K562 (cell line): ENCODE data around the gene RAD1. TPM values are rescaled to one million over a fixed set of nuclear protein-coding genes. Genes with fewer than 3 reads are reported as not detected.

Source experiments
- ATAC-seq: fragments of 200-7000 bp; cut with Tn5 transposase; 3 replicates; pipeline ENCODE4 v1.9.1; 2020; ENCODE audit warnings: moderate library complexity
- BruUV-seq: library from RNA; stranded (reverse); fragments of 400-500 nt; replicated peaks from 2 replicates; lab custom pipeline; 2021; lab: Mats Ljungman, UMichigan
- CTCF ChIA-PET: fragments of 300-600 bp; formaldehyde crosslinking; extraction: SDS; loops from one replicate; lab custom pipeline; 2021; ENCODE audit warnings: low intra/inter-chr PET ratio; lab: Yijun Ruan, JAX
- POLR2A ChIA-PET: fragments of 300-600, 350-650 bp; sonication (Branson Sonifier 250); formaldehyde crosslinking; extraction: SDS; loops from one replicate; lab custom pipeline; 2021; ENCODE audit warnings: antibody characterized with exemption, inconsistent platforms; lab: Yijun Ruan, JAX
- DNase-seq, 4 experiments: peaks; one replicate each; pipeline versions ENCODE4 v3.0.0 to v3.0.0-alpha.2; 2011 to 2018; ENCODE audit warnings: low spot score in 3 of 4, mixed read lengths in 3 of 4; ENCODE audit errors: extremely low read depth in 1 of 4
- FAIRE-seq: peaks from 2 replicates; lab custom pipeline; 2011; peaks lifted over from hg19 to GRCh38; lab: Jason Lieb, UNC
- H2AFZ ChIP-seq: 2 replicates; pipeline ENCODE4 v1.6.0; 2011; ENCODE audit warnings: low read depth, low read length, control low read depth, inconsistent platforms
- H3K27ac ChIP-seq: fragments of 200-600 bp; 3 replicates; pipeline ENCODE4 v1.8.0; 2011; ENCODE audit warnings: low read depth, mild to moderate bottlenecking, control low read depth, inconsistent platforms, low read length, moderate library complexity, mixed read lengths; ENCODE audit errors: extremely low read depth
- H3K27me3 ChIP-seq, 2 experiments: fragments of 300-600 bp in 1 of 2; 2 replicates in 1 of 2; 3 replicates in 1 of 2; pipeline versions ENCODE4 v1.6.0 to v1.8.0; 2011; ENCODE audit warnings: inconsistent platforms in 2 of 2, low read length in 2 of 2, mild to moderate bottlenecking in 1 of 2, mixed read lengths in 1 of 2, moderate library complexity in 1 of 2; ENCODE audit not compliant: control insufficient read depth in 2 of 2, insufficient read depth in 2 of 2
- H3K36me3 ChIP-seq: fragments of 300-600 bp; 3 replicates; pipeline ENCODE4 v1.8.0; 2011; ENCODE audit warnings: mild to moderate bottlenecking, low read length, inconsistent platforms; ENCODE audit not compliant: control insufficient read depth, insufficient read depth
- H3K4me1 ChIP-seq, 2 experiments: fragments of 200-600 bp in 1 of 2; replicated peaks in 1 of 2; 2 replicates in 1 of 2; 3 replicates in 1 of 2; pipeline versions ENCODE4 v1.5.1 to v1.8.0; 2011; ENCODE audit warnings: inconsistent platforms in 2 of 2, low read length in 2 of 2, mild to moderate bottlenecking in 1 of 2, mixed read lengths in 1 of 2, moderate library complexity in 1 of 2; ENCODE audit not compliant: control insufficient read depth in 2 of 2, insufficient read depth in 2 of 2
- H3K4me2 ChIP-seq: 2 replicates; pipeline ENCODE4 v1.6.1; 2011; ENCODE audit warnings: low read length, control low read depth, inconsistent platforms, mixed read lengths; ENCODE audit not compliant: insufficient read depth
- H3K4me3 ChIP-seq: fragments of 200-600 bp; sonication (generic), shearing (Covaris generic); 2 replicates; pipeline ENCODE4 v1.5.1; 2016; ENCODE audit warnings: control low read depth, inconsistent platforms
- H3K79me2 ChIP-seq: fragments of 200-600 bp; 3 replicates; pipeline ENCODE4 v1.8.0; 2011; ENCODE audit warnings: low read length, inconsistent platforms; ENCODE audit not compliant: control insufficient read depth, insufficient read depth
- H3K9ac ChIP-seq, 2 experiments: 2 replicates each; pipeline versions ENCODE4 v1.6.0 to v1.6.1; 2011; ENCODE audit warnings: low read depth in 2 of 2, low read length in 2 of 2, control low read depth in 1 of 2, inconsistent platforms in 1 of 2, mild to moderate bottlenecking in 1 of 2, mixed read lengths in 1 of 2; ENCODE audit not compliant: insufficient read depth in 1 of 2
- H3K9me1 ChIP-seq: one replicate; pipeline ENCODE4 v1.6.0; 2011; ENCODE audit warnings: inconsistent platforms, mild to moderate bottlenecking, low read length, moderate library complexity; ENCODE audit not compliant: control insufficient read depth, insufficient read depth
- H3K9me3 ChIP-seq: replicated peaks from 2 replicates; pipeline ENCODE4 v1.5.1; 2011; ENCODE audit warnings: low read depth, low read length, inconsistent platforms; ENCODE audit not compliant: control insufficient read depth, insufficient read depth
- H4K20me1 ChIP-seq: replicated peaks from 2 replicates; pipeline ENCODE4 v1.6.1; 2011; ENCODE audit warnings: low read length, inconsistent platforms, mixed read lengths; ENCODE audit not compliant: control insufficient read depth, insufficient read depth
- BCOR ChIP-seq: fragments of 450-650 bp; IDR thresholded peaks from 2 replicates; pipeline ENCODE4 v1.6.1; 2016
- CEBPB ChIP-seq: fragments of 450-650 bp; IDR thresholded peaks from 2 replicates; pipeline ENCODE4 v1.6.1; 2016; ENCODE audit warnings: missing genetic modification characterization, missing compliant biosample characterization
- CTCF ChIP-seq, 3 experiments: IDR thresholded peaks in 2 of 3; conservative IDR thresholded peaks in 1 of 3; 2 replicates each; pipeline ENCODE4 v1.5.1; 2011 to 2012; ENCODE audit warnings: low read length in 3 of 3, mild to moderate bottlenecking in 3 of 3, control low read depth in 2 of 3, improper control_type of control experiment in 1 of 3, inconsistent platforms in 1 of 3, low read depth in 1 of 3, mixed read lengths in 1 of 3, moderate library complexity in 1 of 3; ENCODE audit not compliant: insufficient read depth in 2 of 3
- FOXA1 ChIP-seq: fragments of 450-650 bp; IDR thresholded peaks from 2 replicates; pipeline ENCODE4 v1.6.1; 2016; ENCODE audit warnings: mild to moderate bottlenecking, borderline replicate concordance
- HDGF ChIP-seq: fragments of 450-650 bp; IDR thresholded peaks from 2 replicates; pipeline ENCODE4 v1.6.1; 2016
- KDM4B ChIP-seq, 2 experiments: fragments of 450-650 bp in 1 of 2; sonication (generic) in 1 of 2; IDR thresholded peaks; 2 replicates each; pipeline ENCODE4 v1.6.1; 2016 to 2017; ENCODE audit warnings: borderline replicate concordance in 2 of 2, antibody characterized with exemption in 1 of 2, low read depth in 1 of 2, mild to moderate bottlenecking in 1 of 2
- RBM25 ChIP-seq: fragments of 200-400 bp; formaldehyde crosslinking; IDR thresholded peaks from 2 replicates; pipeline ENCODE4 v1.6.1; 2018; ENCODE audit warnings: low read length, low read depth, moderate library complexity; ENCODE audit not compliant: severe bottlenecking
- SMARCA4 ChIP-seq: fragments of 450-650 bp; IDR thresholded peaks from 2 replicates; pipeline ENCODE4 v1.6.1; 2016
- TAF9B ChIP-seq: fragments of 450-650 bp; IDR thresholded peaks from 2 replicates; pipeline ENCODE4 v1.6.1; 2018; ENCODE audit warnings: mild to moderate bottlenecking; ENCODE audit not compliant: partially characterized antibody
- VEZF1 ChIP-seq: fragments of 200-800 bp; sonication (Bioruptor generic); IDR thresholded peaks from 2 replicates; pipeline ENCODE4 v1.6.1; 2017; ENCODE audit warnings: missing genetic modification characterization, missing compliant biosample characterization
- ZBTB33 ChIP-seq: sonication (generic); formaldehyde crosslinking; IDR thresholded peaks from 2 replicates; pipeline ENCODE4 v1.8.1; 2023; ENCODE audit warnings: mild to moderate bottlenecking, missing genetic modification reagents
- ZNF121 ChIP-seq: sonication (generic); formaldehyde crosslinking; conservative IDR thresholded peaks from 2 replicates; pipeline ENCODE4 v1.8.0; 2022; ENCODE audit warnings: missing genetic modification reagents
- ZNF384 ChIP-seq: IDR thresholded peaks from 2 replicates; pipeline ENCODE4 v1.6.1; 2012; ENCODE audit warnings: low read depth, low read length, improper control_type of control experiment
- ZNF512 ChIP-seq: IDR thresholded peaks from 2 replicates; pipeline ENCODE4 v1.6.1; 2016; ENCODE audit warnings: missing genetic modification characterization, missing compliant biosample characterization
- WGBS: fragments of 100-300 bp; shearing (Covaris generic); methylation state at CpG from one replicate; pipeline ENCODE4 v1.1.6; 2016; ENCODE audit warnings: low coverage, mixed read lengths; ENCODE audit not compliant: insufficient coverage; ENCODE audit errors: missing lambda C conversion rate; 5-methylcytosine and 5-hydroxymethylcytosine counted together
- in situ Hi-C: fragments of 300-500 bp; cut with MboI; formaldehyde crosslinking; loops from 4 replicates; pipeline ENCODE4 v1.15.0; 2018; ENCODE audit warnings: inconsistent platforms, mixed read lengths
- intact Hi-C: fragments of 100-400 bp; cut with micrococcal nuclease; formaldehyde crosslinking; loops from 2 replicates; pipeline ENCODE4 v1.14.2; 2022
- polyA plus RNA-seq, 8 experiments: library from polyadenylated mRNA; depleted of rRNA in 4 of 8; stranded (reverse) in 5 of 8; unstranded in 3 of 8; fragments of >200 nt; fragmentation: Nextera tagmentation in 2 of 8; fragmentation: Illumina TruSeq in 1 of 8; extraction: Ambion mirVana in 2 of 8; extraction: Trizol in 1 of 8; gene quantifications; 2 replicates each; pipeline versions ENCODE4 v1.2.1 to v1.2.3, GENCODE V29; 2011 to 2014; ENCODE audit warnings: inconsistent platforms in 1 of 8, missing spikeins in 1 of 8
- total RNA-seq, 7 experiments: library from RNA; depleted of rRNA in 6 of 7; stranded (reverse); fragments of >200 nt in 6 of 7; fragmentation: Illumina TruSeq in 2 of 7; extraction: Trizol in 2 of 7; gene quantifications; 2 replicates each; pipeline versions ENCODE4 v1.2.1 to v1.2.3, GENCODE V29; 2011 to 2021; ENCODE audit warnings: low replicate concordance in 1 of 7

The RAD1 gene
- total and polyA plus RNA-seq, 9 of the 15 experiments (the other 6 are each of a cell fraction or from before 2014, with no cell fraction given) = 44.5 to 148 (median 60.8) TPM

DNA sequence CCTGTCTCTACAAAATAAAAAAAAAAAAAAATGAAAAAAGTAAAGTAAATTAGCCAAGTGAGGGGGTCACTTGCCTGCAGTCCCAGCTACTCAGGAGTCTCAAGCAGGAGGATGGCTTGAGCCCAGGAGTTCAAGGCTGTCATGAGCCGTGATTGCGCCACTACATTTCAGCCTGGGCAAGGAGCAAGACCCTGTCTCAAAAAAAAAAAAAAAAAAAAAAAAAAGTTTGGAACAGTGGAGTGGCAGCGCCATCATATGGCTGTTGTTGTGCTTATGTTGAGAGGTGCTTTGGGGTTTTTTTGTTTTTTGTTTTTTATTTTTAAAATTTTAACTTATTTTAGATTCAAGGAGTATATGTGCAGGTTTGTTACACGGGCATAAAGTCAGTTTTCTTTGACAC lies 3.8 kb upstream of the RAD1 start:
- in situ Hi-C loops = loop anchor here (25.0 kb wide), 1 partner anchor 1457 kb away; no protein-coding TSS in a partner anchor
- 63% methylated on average over 4 of the region's 4 CpGs for WGBS
- intact Hi-C loops = loop anchor here (5.0 kb wide), 2 partner anchors 83 to 222 kb away; no protein-coding TSS in a partner anchor
- Histone ChIP-seq H3K4me2 (no peak overlapping the region), H3K27me3 (no peaks in the 10 kb centered on the region), H3K36me3 (peaks cover 81% of the 10 kb centered on the region), H3K27ac (peak overlapping the region; percentile 24; the same call in 1 of the 3 replicates), H3K79me2 (peaks cover 85% of the 10 kb centered on the region), H3K9ac (0 out of 4 replicates have a peak overlapping the region, but pooled peaks of 1 of the 2 experiments have one; percentile 2)
- CTCF ChIA-PET = interaction anchor here (1.6 kb wide), 1 partner anchor 432 kb away, joined by 3 read pairs; no protein-coding TSS in a partner anchor
- BruUV-seq = no TSS peak
- TF ChIP-seq VEZF1 = peak; percentile 24; the same call in 1 of the 2 replicates
- TF ChIP-seq CEBPB (tag) = peak; percentile 90
- TF ChIP-seq CTCF (IDR thresholded peaks at IDR 0.05 in 2 of 3, conservative IDR thresholded peaks at IDR 0.05 in 1 of 3; ENCODE audit: insufficient read depth in 2 of 3, low read depth in 1 of 3, low read length in 3 of 3) = peak; percentile 25 to 60 (median 47); a peak in 3 of 6 replicates
- TF ChIP-seq ZBTB33 (CRISPR knock-in tag) = peak; percentile 86
- TF ChIP-seq BCOR = peak; percentile 66; the same call in 1 of the 2 replicates
- TF ChIP-seq FOXA1 = no peak
- no peak for TF ChIP-seq HDGF
- TF ChIP-seq KDM4B (IDR thresholded peaks at IDR 0.05; ENCODE audit: borderline replicate concordance in 2 of 2, low read depth in 1 of 2) = no peak
- TF ChIP-seq RBM25 = peak; percentile 77
- no peak for TF ChIP-seq TAF9B
- peak; percentile 99 for TF ChIP-seq ZNF384
- TF ChIP-seq ZNF121 (CRISPR knock-in tag) = peak; percentile 94
- TF ChIP-seq ZNF512 (tag) = 0 out of 2 replicates have a peak, but pooled peaks have one; percentile 15
- TF ChIP-seq SMARCA4 = peak; percentile 24; the same call in 1 of the 2 replicates
- TF ChIP-seq, all 486 proteins: peak for 10
- peak in 1 of 4 experiments; percentile 36 for DNase-seq
- H4K20me1 ChIP-seq = peaks cover 8% of the 10 kb centered on the region
- POLR2A ChIA-PET = interaction anchor here (6.4 kb wide), 1 partner anchor 10 kb away, joined by 67 read pairs; the partner anchor contains the start of gene DNAJC21
- no peaks in the 10 kb centered on the region for H3K9me1 ChIP-seq
- no peak overlapping the region for H2AFZ ChIP-seq
- ATAC-seq = no peak
- H3K4me3 ChIP-seq = no peak overlapping the region
- H3K9me3 ChIP-seq = no peaks in the 10 kb centered on the region
- no peak for FAIRE-seq
- H3K4me1 ChIP-seq = peaks cover 9 to 18% of the 10 kb centered on the region in 2 experiments
